ENCODE results near the gene NGEF.

DNA sequence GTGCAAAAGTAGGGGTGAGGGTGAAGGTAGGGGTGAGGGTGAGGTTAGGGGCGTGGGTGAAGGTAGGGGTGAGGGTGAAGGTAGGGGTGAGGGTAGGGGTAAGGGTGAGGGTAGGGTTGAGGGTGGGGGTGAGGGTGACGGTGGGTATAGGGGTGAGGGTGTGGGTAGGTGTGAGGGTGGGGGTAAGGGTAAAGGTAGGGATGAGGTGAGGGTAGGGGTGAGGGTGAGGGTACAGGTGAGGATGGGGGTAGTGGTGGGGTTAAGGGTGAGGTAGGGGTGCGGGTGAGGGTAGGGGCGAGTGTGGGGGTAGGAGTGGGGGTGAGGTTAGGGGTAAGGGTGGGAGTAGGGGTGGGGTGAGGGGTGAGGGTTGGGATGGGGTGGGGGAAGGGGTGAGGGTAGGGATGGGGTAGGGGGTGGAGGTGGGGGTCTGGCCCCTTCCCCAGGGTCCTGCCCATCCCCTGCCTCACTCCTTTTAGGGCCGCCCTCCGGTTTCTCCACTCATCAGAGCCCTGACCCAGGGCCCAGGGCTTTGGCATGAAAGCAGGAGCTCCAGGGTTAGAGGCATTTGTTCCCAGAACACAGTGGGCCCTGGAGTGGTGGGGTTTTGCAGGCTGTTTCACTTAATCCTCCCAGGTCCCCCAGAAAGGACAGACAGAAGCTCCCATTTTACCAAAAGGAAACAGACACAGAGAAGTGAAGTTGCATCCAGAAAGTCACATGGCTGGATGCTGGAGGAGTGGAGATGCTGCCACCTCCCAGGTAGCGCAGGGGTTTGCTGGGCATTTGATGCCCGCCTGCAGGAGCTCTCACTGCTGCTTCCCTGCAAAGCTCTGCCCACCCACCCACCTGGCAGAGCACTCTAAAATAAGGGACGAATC lies 116.1 kb downstream of the NGEF start:
- TF ChIP-seq, protein P1, sequence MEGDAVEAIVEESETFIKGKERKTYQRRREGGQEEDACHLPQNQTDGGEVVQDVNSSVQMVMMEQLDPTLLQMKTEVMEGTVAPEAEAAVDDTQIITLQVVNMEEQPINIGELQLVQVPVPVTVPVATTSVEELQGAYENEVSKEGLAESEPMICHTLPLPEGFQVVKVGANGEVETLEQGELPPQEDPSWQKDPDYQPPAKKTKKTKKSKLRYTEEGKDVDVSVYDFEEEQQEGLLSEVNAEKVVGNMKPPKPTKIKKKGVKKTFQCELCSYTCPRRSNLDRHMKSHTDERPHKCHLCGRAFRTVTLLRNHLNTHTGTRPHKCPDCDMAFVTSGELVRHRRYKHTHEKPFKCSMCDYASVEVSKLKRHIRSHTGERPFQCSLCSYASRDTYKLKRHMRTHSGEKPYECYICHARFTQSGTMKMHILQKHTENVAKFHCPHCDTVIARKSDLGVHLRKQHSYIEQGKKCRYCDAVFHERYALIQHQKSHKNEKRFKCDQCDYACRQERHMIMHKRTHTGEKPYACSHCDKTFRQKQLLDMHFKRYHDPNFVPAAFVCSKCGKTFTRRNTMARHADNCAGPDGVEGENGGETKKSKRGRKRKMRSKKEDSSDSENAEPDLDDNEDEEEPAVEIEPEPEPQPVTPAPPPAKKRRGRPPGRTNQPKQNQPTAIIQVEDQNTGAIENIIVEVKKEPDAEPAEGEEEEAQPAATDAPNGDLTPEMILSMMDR (IDR thresholded peaks at IDR 0.05) = no peak
- TF ChIP-seq POLR2AphosphoS5 (IDR thresholded peaks at IDR 0.05) = no peak
